HG03520 (cell line): ENCODE measurements around the gene PIK3C2G.

Experiments used
- ATAC-seq: cut with Tn5 transposase; IDR thresholded peaks from one replicate; pipeline ENCODE4 v1.9.1; 2021; ENCODE audit warnings: mild to moderate bottlenecking, moderate library complexity; ENCODE audit not compliant: unreplicated experiment

Gene PIK3C2G

DNA sequence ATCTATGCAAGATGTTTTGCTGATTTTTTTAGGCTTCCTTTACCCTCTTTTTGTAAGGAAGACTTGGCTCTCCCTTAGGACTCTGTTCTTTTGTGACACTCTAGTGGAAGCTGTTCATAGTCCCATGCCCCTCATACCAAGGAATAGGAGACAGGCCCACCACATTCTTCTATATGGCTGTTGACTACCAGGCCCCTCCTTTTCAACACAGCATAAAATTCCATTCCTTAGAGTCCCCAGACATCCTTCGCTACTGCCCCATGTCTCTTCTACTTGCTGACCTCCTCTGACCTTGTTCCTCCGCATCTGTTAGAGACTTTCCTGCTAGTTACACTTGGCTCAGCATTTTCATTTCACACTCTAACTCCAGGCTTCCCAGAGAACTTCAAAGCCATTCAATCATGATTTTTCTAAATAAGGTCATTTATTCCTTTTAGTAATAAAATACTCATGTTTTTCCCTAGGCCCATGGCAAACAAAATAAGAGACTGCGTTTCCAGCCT lies 9.7 kb downstream of the PIK3C2G start:
- ATAC-seq = no peak

- ATAC-seq = no peak
These were observed 14.7 kb downstream of the PIK3C2G start for GRCh38 chr12:18275981-18276380.

- ATAC-seq = no peak
These were observed 15.9 kb downstream of the PIK3C2G start for GRCh38 chr12:18277196-18277595.

GRCh38 chr12:18280728-18281127 lies 19.4 kb downstream of the PIK3C2G start:
- ATAC-seq = no peak

GRCh38 chr12:18281941-18282340 lies 20.6 kb downstream of the PIK3C2G start:
- ATAC-seq = no peak

DNA sequence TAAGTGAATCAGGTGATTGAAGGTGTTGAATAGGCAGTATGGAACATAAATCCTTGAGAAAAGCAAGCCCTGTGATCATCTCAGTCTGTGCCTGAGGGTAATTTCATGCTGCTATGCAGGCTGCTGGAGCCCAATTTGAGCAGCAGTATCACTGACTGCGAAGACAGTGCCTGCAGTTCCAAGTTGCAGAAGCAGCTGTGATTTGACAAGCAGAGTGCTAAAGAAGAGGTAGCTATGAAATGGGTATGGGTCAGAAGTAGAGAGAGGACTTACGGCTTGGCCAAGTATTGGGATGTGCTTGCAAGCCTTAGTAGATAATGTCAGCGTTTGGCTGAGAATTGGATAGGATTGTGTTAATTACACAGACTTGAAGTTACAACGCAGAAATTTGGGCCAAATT lies 22.5 kb downstream of the PIK3C2G start:
- ATAC-seq = no peak

GRCh38 chr12:18284386-18284785 lies 23.1 kb downstream of the PIK3C2G start:
- ATAC-seq = no peak

DNA sequence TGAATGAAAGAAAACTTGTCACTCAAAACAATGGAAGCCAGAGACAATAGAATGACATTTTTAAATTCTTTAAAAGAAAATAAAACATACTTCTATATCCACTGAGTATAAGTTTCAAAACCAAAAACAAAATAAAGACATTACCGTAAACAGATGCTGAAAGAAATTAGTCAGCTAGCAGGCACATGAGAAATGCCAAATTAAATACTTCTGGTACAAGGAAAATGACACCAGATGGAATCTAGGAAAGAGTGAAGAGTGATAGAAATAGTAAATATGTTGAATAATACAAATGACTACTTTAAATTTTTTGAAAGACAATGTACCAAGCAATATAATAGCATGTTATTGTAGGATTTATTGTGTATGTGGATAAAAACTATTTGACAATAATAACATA lies 23.8 kb downstream of the PIK3C2G start:
- ATAC-seq = no peak

DNA sequence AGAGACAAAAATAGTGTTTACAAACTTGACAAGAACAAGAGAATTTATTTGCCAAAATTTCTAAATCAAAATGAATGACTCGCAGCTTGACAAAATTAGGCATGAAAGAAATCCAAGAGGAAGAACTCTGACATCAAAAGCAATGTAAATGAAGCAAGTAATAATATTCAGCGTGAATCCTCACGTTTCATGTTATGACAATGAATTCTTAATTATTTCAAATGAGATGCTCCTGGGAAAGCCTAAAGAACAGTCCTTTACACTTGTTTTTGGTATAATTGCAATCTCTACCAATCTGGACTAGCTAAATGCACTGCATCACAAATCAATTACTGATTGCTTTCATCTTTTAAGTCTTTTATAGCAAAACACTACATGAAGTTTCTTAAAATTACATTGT lies 29.1 kb downstream of the PIK3C2G start:
- ATAC-seq = no peak

- ATAC-seq = no peak
These were observed 33.6 kb downstream of the PIK3C2G start for GRCh38 chr12:18294889-18295288.

DNA sequence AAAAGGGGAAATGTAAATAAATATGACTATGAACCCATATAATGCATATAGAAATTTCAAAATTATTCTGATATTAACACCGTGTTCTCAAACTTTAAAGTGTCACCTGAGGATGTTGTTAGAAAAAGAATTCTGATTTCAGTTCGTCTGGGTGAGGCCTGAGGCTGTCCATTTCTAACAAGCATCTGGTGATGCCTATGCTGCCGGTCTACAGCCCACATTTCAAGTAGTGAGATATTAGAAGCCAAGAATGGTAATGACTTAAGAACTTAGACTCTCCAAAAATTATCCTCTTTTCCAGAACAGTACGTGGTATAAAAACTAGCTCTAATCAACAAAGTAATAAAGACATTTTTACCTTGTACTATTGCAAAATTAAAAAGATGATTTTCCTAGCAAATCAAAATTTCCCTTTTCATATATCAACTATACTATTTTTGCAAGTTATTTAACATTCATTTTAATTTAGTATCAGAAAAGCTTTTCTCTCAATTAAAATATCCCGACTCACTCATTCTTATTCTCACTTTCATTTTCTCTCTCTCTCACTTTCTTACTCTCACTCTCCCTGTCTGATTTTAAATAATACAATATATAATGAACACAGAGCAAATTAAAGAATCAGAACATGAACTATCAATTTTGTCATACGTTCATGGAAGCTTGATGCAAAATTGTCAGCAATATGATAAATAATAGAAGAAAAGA lies 35.0 kb downstream of the PIK3C2G start:
- ATAC-seq = no peak

- ATAC-seq = no peak
These were observed 35.6 kb downstream of the PIK3C2G start for GRCh38 chr12:18296909-18297280.

- ATAC-seq = no peak
These were observed 36.6 kb downstream of the PIK3C2G start for GRCh38 chr12:18297902-18298301.

DNA sequence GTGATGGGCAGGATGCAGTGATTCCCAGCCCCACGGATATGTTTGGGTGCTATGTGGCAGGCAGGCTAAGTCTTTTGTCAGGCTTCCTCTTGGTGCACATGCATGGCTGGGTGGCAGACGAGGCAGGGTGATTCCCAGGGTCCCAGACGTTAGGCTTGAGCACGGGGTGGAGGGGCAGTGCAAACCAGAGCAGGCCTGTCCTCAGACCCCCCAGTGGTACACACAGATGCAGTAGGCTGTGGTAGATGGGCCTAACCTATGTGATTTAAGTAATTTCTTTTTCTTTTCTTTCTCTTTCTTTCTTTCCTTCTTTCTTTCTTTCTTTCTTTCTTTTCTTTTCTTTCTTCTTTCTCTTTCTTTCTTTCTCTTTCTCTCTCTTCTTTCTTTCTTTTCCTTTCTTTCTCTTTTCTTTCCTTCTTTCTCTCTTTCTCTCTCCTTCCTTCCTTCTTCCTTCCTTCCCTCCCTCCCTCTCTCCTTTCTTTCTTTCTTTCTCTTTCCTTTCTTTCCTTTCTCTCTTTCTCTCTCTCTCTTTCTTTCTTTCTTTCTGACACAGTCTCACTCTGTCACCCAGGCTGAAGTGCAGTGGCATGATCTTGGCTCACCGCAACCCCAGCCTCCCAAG lies 41.6 kb downstream of the PIK3C2G start:
- ATAC-seq = no peak

GRCh38 chr12:18304609-18305008 lies 43.3 kb downstream of the PIK3C2G start:
- no peak for ATAC-seq

DNA sequence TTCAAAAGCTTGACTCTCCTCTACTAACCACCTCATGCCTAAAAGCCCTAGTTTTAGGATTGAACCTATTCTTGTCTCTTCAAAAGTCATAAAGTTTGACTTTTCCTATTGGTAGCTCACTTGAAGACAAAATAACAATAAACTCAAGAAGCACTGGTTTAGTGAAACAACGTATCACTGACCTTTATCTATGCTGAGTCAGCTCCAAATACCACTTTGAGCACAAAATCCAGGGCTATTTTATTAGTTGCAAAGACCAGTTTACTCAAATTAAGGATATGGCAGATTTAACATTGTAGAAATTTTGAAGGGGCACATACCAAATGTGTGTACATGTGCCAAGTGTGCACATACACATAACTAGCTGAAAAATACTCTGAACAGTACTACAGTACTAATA lies 45.0 kb downstream of the PIK3C2G start:
- no peak for ATAC-seq

- no peak for ATAC-seq
These were observed 52.0 kb downstream of the PIK3C2G start for GRCh38 chr12:18313306-18313705.

DNA sequence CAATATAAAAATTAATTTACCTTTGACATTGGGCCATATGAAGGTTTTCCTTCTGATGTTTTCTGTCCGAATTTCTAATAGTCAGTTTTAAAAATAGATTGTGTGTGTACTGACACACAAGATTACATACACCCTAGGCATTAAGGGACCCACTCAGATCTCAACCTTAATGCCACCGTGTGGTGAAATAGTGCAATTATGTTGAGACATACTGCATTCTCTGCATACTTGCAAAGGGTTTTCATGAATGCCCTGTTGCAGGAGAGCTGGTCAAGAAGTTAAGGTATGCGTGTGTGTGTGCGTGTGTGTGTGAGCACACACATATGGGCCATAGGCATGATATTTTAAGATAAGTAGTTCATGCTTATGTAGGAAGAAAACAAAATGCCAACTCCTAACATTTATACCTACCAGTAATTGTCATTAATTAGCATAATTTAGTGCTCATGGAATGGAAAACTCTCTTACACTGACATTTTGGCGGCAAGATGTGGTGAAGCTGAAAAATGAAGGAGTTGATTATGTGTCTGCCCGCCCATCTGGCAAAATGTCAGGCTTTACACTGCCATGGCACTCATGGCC lies 58.8 kb downstream of the PIK3C2G start:
- ATAC-seq = no peak

GRCh38 chr12:18320976-18321375 lies 59.7 kb downstream of the PIK3C2G start:
- ATAC-seq = no peak

DNA sequence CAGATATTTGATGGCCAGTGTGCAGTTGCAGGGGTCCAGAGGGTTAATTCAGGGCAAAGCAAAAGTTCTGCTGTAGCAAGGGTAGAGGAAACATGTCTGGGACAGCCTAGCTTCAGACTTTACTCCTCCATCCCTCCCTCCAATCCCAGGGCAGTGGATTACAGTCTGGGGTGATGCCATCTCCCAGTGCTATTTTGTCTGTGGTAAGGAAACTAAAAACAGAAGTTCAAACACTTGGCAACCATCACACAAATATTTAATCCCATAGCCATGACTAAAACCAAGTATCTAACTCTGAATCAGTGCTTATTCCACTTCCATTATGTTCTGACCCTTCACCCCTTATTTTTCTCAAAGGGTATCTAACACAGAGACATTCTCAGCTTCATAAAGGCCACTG lies 61.8 kb downstream of the PIK3C2G start:
- no peak for ATAC-seq

DNA sequence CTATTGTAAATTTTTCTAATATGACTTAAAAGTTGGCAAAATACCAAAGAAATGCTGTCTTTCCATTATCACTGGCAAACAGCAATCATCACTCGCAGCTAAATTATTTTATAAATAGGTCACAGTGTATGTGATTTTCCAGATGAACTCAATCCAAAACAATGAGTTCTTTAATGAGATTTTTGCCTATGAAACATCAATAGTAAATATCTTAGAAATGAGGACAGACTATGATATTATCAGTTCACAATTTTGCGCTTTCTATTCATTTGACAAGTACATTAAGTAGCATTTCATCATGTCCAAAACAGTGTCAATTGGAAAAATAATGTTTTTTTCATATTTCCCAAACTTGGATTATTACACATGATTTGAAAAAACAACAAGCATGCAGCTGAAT lies 65.7 kb downstream of the PIK3C2G start:
- ATAC-seq = no peak

GRCh38 chr12:18332173-18332572 lies 70.9 kb downstream of the PIK3C2G start:
- ATAC-seq = no peak
